Measurements from ENCODE around the gene NET1.
A peak's percentile ranks its signal among the peaks of the same experiment; 100 is the strongest.

The NET1 gene

GRCh38 chr10:5480162-5480941, 68.0 kb downstream of the NET1 start:
- Histone ChIP-seq H3K9me3 (replicated peaks in 1 of 11) (no peaks in the 10 kb centered on the region), H3K36me3 (no peaks in the 10 kb centered on the region), H3K27ac (no peak overlapping the region), H3K27me3 (no peaks in the 10 kb centered on the region), H4K20me1 (no peaks in the 10 kb centered on the region), H3K4me2 (peak overlapping the region; percentile 32 to 67 (median 48); a peak in 19 of 22 replicates), H3K4me1 (peaks cover 5 to 28% (median 21%) of the 10 kb centered on the region in 10 experiments; a peak in 14 of 20 replicates), H3K4me3 (no peak overlapping the region), H3K9ac (no peak overlapping the region)
- TF ChIP-seq Cebpa-rat (IDR thresholded peaks at IDR 0.05): no peak

- Histone ChIP-seq H3K4me1 (peaks cover 5 to 28% (median 21%) of the 10 kb centered on the region in 10 experiments; a peak in 14 of 20 replicates), H3K27me3 (no peaks in the 10 kb centered on the region), H3K4me2 (no peak overlapping the region)
These were observed 68.8 kb downstream of the NET1 start for GRCh38 chr10:5481121-5481520.

GRCh38 chr10:5482016-5482415, 69.7 kb downstream of the NET1 start:
- H3K9ac ChIP-seq: no peak overlapping the region
- no peak overlapping the region for H3K27ac ChIP-seq
- no peak overlapping the region for H3K4me3 ChIP-seq
- H3K4me2 ChIP-seq: no peak overlapping the region
- no peaks in the 10 kb centered on the region for H4K20me1 ChIP-seq
- no peaks in the 10 kb centered on the region for H3K27me3 ChIP-seq
- no peaks in the 10 kb centered on the region for H3K9me3 ChIP-seq (replicated peaks in 1 of 11)
- H3K4me1 ChIP-seq: peaks cover 5 to 28% (median 21%) of the 10 kb centered on the region in 10 experiments; a peak in 14 of 20 replicates
- TF ChIP-seq Cebpa-rat (IDR thresholded peaks at IDR 0.05): no peak
- H3K36me3 ChIP-seq: no peaks in the 10 kb centered on the region

More at GRCh38 chr10:5481121-5481520, 68.8 kb downstream of the NET1 start:
- no peak overlapping the region for H3K4me3 ChIP-seq
- no peaks in the 10 kb centered on the region for H3K36me3 ChIP-seq
- no peak overlapping the region for H3K27ac ChIP-seq
- no peaks in the 10 kb centered on the region for H3K9me3 ChIP-seq (replicated peaks in 1 of 11)
- no peaks in the 10 kb centered on the region for H4K20me1 ChIP-seq
- H3K9ac ChIP-seq: no peak overlapping the region
- no peak for TF ChIP-seq Cebpa-rat (IDR thresholded peaks at IDR 0.05)

- Histone ChIP-seq H3K9ac (no peak overlapping the region), H3K9me3 (replicated peaks in 1 of 11) (no peaks in the 10 kb centered on the region), H3K4me1 (peaks cover 5 to 15% (median 12%) of the 10 kb centered on the region in 10 experiments; a peak in 14 of 20 replicates), H3K27ac (no peak overlapping the region), H3K4me3 (no peak overlapping the region), H3K36me3 (no peaks in the 10 kb centered on the region), H3K4me2 (no peak overlapping the region), H3K27me3 (no peaks in the 10 kb centered on the region), H4K20me1 (no peaks in the 10 kb centered on the region)
- no peak for TF ChIP-seq Cebpa-rat (IDR thresholded peaks at IDR 0.05)
These were observed 71.8 kb downstream of the NET1 start for GRCh38 chr10:5484205-5484604.

GRCh38 chr10:5485290-5485689, 72.9 kb downstream of the NET1 start:
- Histone ChIP-seq H3K4me2 (no peak overlapping the region), H4K20me1 (no peaks in the 10 kb centered on the region), H3K9ac (no peak overlapping the region), H3K4me3 (no peak overlapping the region), H3K4me1 (peaks cover 0 to 4% (median 1%) of the 10 kb centered on the region in 10 experiments; a peak in 7 of 20 replicates), H3K27ac (no peak overlapping the region), H3K27me3 (no peaks in the 10 kb centered on the region), H3K9me3 (replicated peaks in 1 of 11) (no peaks in the 10 kb centered on the region), H3K36me3 (no peaks in the 10 kb centered on the region)
- no peak for TF ChIP-seq Cebpa-rat (IDR thresholded peaks at IDR 0.05)

GRCh38 chr10:5485948-5486852, 73.8 kb downstream of the NET1 start:
- no peaks in the 10 kb centered on the region for H3K9me3 ChIP-seq (replicated peaks in 1 of 11)
- no peak overlapping the region for H3K4me3 ChIP-seq
- H3K4me2 ChIP-seq: no peak overlapping the region
- TF ChIP-seq Cebpa-rat (IDR thresholded peaks at IDR 0.05): no peak
- H4K20me1 ChIP-seq: no peaks in the 10 kb centered on the region
- peaks cover 0 to 7% (median 6%) of the 10 kb centered on the region in 10 experiments; a peak in 16 of 20 replicates for H3K4me1 ChIP-seq
- no peaks in the 10 kb centered on the region for H3K36me3 ChIP-seq
- H3K27me3 ChIP-seq: no peaks in the 10 kb centered on the region
- no peak overlapping the region for H3K27ac ChIP-seq
- H3K9ac ChIP-seq: no peak overlapping the region

- Histone ChIP-seq H3K36me3 (no peaks in the 10 kb centered on the region), H3K9me3 (replicated peaks in 1 of 11) (peaks cover 0 to 5% (median 0%) of the 10 kb centered on the region in 11 experiments; a peak in 2 of 22 replicates), H4K20me1 (no peaks in the 10 kb centered on the region), H3K27me3 (no peaks in the 10 kb centered on the region), H3K4me2 (no peak overlapping the region), H3K9ac (no peak overlapping the region), H3K27ac (no peak overlapping the region), H3K4me1 (peaks cover 0 to 13% (median 12%) of the 10 kb centered on the region in 10 experiments; a peak in 17 of 20 replicates), H3K4me3 (no peak overlapping the region)
- no peak for TF ChIP-seq Cebpa-rat (IDR thresholded peaks at IDR 0.05)
These were observed 74.5 kb downstream of the NET1 start for GRCh38 chr10:5486853-5487235.

- Histone ChIP-seq H3K4me1 (peaks cover 0 to 15% (median 13%) of the 10 kb centered on the region in 10 experiments; a peak in 17 of 20 replicates), H4K20me1 (no peaks in the 10 kb centered on the region), H3K9me3 (replicated peaks in 1 of 11) (peaks cover 10 to 20% (median 14%) of the 10 kb centered on the region in 11 experiments), H3K4me3 (no peak overlapping the region), H3K27me3 (no peaks in the 10 kb centered on the region), H3K36me3 (no peaks in the 10 kb centered on the region; a peak in 1 of 22 replicates), H3K27ac (no peak overlapping the region), H3K9ac (no peak overlapping the region), H3K4me2 (no peak overlapping the region)
- TF ChIP-seq Cebpa-rat (IDR thresholded peaks at IDR 0.05): no peak
These were observed 76.2 kb downstream of the NET1 start for GRCh38 chr10:5488272-5489161.
